Activated CD4-positive, alpha-beta T cell treated with anti-CD3 and anti-CD28 coated beads, Interleukin-2, Interleukin-6, amounts not matched to agents 100 ng/mL and 50 ng/mL, durations not matched to agents 16 hours and 8 hours (primary cell): ENCODE measurements around the gene CENPO.

Experiments
- DNase-seq: peaks from one replicate; pipeline ENCODE4 v3.0.0-alpha.2; 2020

The CENPO gene, protein sequence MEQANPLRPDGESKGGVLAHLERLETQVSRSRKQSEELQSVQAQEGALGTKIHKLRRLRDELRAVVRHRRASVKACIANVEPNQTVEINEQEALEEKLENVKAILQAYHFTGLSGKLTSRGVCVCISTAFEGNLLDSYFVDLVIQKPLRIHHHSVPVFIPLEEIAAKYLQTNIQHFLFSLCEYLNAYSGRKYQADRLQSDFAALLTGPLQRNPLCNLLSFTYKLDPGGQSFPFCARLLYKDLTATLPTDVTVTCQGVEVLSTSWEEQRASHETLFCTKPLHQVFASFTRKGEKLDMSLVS

DNA sequence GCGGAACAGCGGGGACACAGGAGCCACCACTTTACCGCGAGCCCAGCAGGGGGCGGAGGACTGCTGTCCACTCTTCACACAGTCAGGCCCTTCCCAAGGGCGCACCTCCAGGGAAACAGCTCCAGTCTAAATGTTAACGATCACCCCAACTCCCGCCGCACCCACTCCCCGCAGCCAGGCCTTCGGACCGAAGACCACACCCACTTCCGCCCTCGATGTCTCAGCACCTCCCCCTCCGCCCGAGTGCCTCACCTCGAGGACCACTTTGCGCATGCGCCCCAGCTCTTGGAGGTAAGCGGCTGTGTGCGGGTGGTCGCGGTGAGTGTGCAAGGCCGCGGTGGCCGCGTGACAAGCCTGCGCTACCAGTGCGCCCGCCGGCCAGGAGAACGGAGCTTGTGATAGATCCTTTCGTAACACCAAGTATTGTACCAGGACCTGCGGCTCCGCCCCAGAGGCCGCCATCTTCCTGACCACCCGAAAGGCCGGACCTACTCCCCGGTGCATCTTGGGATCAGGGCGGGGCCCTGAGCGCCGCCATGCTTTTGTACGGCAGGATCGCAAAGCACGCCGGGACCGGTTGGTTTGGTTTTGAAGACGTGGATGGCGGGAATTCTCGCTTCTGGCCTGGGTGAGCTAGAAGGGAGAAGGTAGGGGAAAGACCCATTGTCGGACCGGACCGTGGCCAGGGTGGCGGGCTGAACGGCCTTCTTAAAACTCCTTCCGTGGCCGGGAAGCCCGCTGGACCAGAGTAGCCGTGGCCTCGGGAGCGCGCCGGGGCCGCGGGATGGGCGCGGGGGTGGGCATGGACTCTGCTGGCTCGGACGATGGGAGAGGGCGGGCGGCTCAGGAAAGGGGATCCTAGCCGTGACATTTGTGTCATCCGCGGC is at the start of gene CENPO, which contains the start of gene PTRHD1:
CENPO (plus strand) TSS at position 552 of the 887 bp plus-strand sequence. CDS start 495 bp downstream, outside the sequence.
PTRHD1 (minus strand) TSS at position 518 of the 887 bp plus-strand sequence; CDS start at position 504, 14 bp downstream.
- DNase-seq = peak; percentile 96

DNA sequence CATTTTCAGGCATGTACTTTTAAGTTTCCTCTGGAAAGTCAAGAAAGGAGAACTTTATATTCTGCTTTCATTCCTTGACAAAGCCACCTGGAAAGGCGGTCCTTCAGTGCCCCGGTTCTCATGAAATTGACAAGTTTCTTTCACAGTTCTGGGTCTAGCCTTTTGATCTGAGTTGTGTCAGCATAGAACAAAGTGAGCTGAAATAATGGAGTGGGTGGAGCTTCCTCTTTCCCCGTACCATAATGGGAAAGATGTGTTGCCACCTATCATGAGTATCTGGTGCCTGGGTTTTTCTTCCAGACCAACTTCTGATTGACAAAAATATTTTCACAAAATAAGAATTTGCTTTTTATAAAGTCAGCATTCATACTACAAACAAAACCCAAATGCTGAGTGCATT is 49.3 kb upstream of the CENPO start:
- DNase-seq = no peak

DNA sequence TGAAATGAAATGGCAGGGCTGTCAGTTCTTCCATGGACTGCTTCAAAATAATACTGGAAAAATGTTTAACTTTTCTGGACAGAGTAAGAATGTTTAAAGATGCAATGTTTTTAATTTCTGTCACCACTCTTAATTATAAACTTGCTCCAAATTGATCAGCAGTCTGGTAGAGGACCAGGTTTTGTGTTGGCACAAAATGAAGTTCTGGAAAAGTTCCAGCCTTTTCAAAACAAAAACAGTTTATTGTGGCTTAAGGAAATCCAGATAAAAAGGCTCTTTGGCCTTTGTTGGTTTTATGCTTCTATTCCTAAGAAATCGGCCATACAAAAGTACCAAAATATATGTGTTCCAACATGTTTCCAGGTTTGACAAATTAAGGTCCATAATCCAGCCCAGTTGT is 48.9 kb upstream of the CENPO start:
- DNase-seq = no peak

DNA sequence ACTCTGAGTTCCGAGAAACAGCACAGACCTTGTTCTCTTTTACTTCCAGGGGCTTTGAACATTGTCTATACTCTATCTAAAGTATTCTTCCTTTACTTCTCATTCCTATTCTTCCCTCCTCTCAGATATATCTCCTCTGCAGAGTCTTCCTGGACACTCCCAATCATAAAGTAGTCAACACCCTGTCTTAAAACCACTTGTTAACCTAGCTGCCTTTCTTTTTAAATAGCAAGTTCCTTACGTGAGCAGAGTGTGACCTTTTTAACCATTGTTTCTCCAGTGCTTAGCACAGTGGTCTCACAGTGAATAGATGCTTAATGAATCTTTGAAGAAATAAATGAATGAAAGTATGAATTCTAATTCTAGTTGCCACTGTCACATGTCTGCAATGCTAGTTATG is 47.4 kb upstream of the CENPO start:
- no peak for DNase-seq

DNA sequence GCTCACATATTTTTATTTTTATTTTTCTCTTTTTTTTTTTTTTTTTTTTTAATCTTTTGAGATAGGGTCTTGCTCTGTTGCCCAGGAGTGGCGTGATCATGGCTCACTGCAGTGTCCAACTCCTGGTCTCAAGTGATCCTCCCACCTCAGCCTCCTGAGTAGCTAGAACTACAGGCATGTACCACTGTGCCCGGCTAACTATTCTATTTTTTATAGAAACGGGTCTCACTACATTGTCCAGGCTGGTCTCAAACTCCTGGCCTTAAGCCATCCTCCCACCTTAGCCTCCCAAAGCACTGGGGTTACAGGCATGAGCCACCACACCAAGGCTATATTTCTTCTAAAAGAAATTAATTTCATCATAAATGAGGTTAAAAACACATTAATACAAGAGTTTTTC is 45.9 kb upstream of the CENPO start:
- no peak for DNase-seq

DNA sequence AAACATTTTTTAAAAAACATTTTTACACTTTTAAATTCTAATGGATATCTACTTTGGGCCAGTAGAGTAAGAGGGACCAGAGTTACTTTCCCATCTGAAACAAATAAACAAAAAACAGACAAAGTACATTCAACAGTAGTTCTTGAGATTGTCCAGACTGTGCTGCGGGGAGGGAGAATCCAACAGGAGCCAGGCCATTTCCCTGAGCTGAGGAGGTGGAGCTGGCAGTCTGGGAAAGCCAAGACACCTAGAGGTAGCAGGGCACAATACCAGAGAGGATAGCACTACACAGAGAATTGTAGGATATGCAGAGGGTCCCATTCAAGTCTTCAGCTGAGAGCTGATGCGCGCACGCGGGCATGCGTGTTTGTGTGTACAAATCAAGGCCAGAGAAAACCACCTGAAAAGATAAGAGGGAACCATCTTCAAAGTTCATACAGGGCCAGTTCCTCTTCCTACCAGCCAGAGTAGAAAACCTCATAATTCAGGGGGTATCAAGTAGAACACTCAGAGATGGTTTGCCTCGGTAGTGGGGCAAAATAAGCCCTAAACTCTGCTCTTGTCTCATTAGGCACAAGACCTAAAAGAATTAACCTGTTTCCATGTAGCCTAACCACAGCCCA is 44.0 kb upstream of the CENPO start:
- DNase-seq = no peak

DNA sequence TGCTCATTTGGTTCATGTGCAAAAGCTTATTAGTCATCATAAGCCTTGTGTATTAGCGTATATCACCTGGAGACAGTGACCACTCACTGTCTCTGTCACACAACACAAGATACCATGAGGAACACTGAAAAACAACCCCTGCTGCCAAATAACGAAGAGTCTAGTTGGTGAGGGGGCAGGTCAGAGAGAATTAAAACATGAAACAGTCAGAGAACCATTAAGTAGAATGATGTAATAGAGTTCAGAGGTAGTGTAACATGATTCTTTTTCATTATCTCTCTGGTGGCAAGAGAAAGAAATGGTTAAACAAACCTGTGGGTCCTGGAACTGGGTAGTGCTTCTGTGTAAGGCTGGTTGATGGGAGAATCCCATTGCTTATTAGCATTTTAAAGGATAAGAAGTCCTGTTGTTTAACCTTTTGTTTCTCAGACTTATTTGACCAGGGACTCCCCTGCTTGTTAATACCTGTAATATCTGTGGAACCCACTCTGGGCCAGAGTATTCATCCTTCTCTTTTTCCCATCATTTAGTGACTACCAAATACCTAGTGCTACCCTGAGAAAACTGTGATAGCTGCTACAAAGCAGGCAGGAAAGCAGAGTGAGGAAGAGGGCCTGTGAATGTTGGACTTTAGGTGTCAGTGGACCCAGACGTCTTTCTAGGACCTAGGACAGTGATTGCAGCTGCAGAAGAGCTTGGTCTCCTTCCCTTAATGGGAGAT is 38.1 kb upstream of the CENPO start:
- peak; percentile 3 for DNase-seq

DNA sequence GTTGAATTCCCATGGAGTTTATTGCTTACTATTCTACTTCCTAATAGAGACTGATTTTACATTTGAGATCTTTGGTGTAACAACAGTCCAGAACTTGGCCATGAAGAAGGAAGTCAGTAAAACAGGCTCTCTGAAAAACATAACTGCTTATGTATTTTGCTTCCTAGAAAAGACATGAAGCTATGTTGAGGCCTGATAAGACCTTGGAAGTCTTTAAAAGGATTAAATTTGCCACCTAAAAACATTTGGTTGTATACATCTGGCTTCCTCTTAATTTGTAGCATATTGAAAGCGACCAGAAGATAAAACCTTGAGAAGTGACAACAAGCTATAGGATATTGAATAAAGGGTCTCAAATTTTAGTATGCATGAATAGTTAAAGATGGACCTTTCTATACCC is 36.4 kb upstream of the CENPO start:
- DNase-seq = no peak

DNA sequence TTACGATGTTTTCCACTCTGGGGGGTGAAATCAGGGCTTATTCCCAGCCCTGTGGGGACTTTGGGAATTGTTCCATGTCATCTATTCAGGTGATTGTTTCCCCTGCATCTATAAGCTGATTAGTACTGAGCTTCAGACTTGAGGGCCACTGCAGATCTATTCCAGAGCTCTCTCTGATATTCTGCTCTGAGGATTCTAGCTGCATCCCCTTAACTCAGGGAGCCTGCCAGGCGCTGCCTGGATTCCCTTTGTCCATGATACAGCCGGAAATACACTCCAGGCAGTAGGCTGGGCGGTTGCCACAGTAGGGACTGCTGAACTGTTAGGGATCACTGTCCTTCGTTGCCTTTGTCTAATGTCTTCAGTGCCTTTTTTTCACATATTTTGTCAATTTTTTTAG is 31.4 kb upstream of the CENPO start:
- DNase-seq = no peak

DNA sequence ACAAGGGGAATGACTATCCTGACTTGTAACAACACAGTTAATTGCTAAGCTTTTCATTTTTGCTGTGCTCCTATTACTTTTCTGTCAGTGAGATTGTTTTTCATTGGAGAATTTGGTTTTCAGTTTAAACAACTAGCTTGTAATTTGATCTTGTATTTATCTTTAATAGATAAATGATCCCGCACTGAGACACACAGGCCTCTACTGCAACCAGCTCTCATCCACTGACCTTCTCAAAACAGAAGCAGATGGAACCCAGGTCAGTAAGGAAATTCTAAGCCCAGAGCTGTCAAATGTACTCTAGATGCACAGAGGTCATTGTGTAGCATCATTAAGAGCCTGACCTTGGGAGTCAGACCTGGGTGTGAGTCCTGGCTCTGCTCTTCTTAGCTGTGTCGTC is 30.7 kb upstream of the CENPO start:
- DNase-seq = no peak

DNA sequence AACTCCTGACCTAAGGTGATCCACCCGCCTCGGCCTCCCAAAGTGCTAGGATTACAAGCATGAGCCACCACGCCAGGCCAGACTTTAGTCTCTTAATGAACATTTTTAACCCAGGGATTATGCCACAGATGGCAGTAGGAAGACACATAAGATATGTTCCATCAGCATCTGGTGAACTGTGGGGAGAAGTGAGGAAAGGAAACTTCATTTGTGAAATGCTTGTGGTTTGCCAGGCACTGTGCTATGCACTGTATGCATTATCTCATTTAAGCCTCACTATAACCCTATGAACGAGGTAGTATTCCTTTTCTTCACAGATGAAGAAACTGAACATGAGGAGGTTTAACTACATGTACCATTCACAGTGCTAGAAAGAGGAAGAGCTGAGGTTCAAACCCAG is 29.4 kb upstream of the CENPO start:
- DNase-seq = no peak

DNA sequence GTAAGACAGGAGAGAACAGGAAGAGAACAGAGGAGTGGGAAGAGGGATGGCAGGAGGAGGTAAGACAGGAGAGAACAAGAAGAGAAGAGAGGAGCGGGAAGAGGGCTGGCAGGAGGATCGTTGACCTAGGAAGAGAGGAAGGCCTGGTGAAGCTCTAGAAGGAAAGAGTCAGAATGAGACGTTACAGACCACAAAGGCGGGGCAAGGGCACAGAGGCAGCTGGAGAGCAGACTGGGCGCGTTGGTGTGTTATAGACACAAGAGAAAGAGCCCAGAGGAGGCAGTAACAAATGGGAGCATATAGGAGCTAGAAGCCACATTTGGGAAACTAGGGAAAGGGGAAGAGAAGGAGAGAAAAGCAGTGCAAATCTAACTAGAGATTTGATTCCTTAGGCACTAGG is 26.6 kb upstream of the CENPO start:
- DNase-seq = peak; percentile 45

DNA sequence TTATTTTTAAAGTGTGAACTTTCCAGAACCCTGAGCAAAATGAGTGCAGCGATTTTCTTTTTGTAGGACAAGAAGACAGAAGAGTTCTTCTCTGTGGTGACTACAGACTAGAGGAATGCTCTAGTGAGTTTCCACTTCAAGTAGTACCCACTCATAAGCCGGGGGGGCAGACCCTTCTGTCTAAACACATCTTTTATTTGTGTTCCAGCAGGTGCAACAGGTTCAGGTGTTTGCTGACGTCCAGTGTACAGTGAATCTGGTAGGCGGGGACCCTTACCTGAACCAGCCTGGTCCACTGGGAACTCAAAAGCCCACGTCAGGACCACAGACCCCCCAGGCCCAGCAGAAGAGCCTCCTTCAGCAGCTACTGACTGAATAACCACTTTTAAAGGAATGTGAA is 25.2 kb upstream of the CENPO start:
- DNase-seq = no peak

DNA sequence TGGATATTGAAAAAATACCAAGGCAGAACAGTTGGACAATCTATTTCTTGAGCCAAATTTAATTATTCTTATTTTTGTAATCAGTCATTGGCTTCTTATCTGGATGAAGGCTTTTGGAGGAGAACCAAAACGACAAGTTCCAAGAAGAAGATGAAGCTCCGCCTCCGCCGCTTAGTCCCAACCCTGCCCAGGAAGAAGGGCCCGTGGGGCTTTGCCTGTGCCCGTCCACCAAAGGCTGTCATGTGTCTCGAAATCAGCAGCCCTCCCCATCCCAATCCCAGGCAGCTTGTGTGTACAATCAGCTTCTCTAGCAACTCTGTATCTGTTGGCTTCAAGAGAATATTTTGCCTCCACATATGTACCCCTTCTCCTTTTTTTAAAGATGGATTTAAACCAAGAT is 24.6 kb upstream of the CENPO start:
- DNase-seq = no peak

DNA sequence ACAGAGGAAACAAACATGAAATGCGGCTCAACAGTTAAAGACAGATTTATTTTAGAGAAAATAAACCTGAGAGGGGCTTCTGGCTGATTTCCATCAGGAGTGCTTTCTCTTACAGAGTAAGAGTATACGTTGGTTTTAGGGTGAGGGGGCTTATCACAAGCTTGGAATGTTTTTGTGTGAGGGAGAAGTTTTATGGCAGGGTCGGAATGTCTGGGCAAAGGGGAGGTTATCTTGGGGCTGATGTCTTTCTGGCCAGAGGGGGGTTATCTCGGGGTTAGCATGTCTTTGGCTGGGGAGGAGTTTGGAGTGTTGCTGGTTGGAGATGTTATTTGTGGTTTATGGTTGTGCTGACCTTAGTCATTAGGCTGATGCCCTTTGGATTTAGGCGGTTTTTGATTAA is 22.2 kb upstream of the CENPO start:
- no peak for DNase-seq

DNA sequence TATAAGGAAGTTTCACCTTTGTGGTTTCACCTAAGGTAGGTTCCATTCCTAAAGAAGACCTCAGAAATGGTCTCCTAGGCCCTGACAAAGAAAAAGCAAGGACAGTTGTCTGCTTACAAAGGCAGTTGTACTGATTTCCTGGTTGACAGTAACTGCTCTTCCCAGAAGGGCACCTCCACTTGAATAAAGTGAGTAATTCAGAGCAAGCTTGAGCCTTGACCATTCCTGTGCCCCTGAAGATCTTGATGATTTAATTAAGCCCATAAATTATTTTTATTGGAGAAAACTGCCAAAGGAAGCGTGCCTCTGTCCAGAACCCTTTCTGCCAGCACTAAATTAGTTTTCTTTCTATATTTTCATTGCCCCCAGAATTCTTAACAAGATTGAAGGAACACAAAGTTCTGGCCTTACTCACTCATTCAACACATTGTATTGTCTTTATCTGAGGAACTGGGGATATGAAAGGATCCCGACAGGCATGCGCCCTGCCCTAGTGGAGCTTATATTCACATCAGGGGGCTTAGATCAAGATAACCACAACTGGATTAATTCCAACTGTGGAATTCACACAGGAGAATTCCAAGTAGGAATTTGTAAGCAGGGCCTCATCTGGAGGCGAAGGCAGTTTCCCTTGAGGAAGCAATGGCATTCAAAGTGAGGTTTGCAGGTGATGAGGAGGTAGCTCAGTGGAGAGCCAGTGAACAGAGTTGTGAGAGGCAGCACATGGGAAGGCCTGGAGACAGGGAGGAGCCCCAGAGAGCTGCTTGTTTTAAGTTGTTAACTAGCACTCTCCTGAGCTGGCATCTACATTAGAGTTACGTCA is 21.2 kb upstream of the CENPO start:
- no peak for DNase-seq

DNA sequence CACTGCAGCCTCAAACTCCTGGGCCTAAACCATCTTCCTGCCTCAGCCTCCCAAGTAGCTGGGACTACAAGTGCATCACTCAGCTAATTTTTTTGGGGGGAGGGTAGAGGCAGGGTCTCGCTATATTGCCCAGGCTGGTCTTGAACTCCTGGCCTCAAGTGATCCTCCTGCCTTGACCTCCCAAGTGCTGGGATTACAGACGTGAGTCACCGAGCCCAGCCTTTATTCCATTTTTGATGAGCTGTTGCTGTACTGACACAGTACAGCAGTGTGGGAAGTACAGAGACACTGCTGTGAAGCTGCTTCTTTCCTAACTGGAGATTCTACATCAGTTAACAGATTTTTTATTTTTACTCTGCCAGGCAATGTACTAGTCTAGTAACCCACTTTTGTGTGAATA is 18.9 kb upstream of the CENPO start:
- DNase-seq = no peak

DNA sequence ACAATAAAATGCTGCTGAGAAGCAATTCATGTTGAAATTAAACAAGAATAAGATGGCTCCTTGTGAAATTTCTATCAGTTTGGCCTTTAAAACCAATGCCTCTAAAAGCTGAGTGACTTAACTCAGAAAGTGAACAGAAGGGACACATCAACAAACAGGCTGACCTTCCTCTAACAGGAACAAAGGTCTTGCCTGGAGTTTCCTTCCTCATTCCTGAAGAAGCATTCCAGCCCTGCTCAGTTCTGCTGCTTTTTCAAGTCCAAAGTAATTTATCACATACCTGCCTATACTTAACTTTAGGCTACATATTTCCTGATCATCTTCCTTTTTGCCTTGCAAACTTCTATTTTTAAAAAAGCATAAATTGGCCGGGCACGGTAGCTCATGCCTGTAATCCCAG is 14.1 kb upstream of the CENPO start:
- no peak for DNase-seq

DNA sequence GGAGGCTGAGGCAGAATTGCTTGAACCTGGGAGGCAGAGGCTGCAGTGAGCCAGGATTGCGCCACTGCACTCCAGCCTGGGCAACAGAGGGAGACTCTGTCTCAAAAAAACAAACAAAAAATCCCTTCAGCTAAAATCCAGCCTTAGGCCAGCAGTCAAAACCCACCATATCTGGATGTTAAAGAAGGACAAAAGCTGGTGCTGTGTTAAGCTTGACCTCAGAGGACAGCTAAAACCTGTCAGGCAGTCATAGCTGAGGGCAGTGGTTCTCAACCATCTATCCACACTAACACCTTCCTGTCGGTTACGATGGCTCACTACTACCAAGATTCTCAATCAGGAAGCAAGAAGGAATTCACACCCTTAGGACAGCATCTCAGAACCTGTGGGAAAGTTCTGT is 9.6 kb upstream of the CENPO start:
- no peak for DNase-seq

DNA sequence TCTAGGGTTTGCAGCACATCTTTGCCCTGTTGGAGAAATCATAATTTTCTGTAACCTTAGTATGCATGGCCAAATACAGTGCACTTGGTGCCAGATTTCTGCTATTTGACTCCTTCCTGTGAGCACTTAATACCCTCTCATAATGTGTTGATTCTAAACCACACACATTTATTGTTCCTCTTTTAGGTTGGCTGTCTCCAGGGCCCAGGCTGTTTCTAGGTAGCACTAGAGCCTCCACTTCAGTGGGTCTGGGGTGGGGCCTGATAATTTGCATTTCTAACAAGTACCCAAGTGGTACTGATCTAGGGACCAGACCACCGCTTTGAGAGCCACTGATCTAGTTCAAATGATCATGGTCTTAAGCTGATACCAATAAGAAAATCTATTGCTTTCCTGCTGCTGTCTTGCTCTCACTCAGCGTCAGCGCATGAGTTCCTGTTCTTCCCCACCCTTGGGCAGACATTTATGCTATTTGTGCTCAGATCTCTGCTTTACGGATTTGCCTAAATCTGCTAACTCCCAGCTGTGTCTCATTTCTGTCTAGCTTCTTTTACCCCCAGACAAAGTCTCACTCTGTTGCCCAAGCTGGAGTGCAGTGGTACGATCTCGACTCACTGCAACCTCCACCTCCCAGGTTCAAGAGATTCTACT is 7.4 kb upstream of the CENPO start:
- no peak for DNase-seq

DNA sequence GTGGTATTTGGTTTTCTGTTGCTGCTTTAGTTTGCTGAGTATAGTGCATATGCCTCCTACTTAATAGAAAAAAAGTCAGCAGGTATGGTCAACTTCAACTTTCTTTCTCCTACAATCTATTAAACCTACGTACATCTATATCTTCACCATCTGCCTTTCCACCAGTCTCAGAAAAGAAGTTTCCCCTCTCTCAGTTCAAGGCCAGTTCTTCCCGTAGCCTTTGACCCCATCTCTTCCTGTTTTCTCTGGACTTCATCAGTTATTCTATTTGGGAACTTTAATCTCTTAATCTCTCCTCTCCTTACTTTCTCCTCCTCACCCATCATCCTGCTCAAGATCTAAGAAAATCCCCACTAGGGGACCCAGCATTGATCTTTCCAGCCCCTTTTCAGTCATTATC is 5.7 kb upstream of the CENPO start:
- DNase-seq = no peak

DNA sequence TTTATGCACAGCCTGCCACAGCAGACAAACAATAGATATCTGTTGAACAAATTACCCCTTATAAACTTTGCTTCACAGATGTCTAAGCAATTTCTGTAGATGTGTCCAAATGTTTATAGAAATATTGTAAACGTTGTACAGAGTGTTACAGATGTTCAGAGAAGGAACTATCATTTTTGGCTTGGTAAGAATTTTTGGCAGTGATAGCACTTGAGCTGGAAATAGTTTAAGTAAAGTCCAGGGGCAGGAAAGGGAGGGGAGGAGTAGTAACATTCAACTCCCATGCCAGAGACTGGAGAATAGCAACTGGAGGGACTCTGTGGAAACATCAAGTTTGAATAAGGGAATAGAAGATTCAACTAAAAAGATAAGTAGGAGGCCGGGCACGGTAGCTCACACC is 4.4 kb upstream of the CENPO start:
- DNase-seq = no peak
